IPS-18a (cell line): ENCODE data around the gene NFE2L3.
"Not testable (repeated sequence)": the region's sequence is repeated elsewhere in the genome, so short reads cannot be mapped to it uniquely, and the experiment has no call there.

Experiments
- H3K27ac ChIP-seq: one replicate; pipeline ENCODE4 v1.5.1; 2013; ENCODE audit warnings: low read length
- H3K27me3 ChIP-seq: one replicate; pipeline ENCODE4 v1.6.1; 2013; ENCODE audit warnings: mild to moderate bottlenecking, low read length; ENCODE audit not compliant: control insufficient read depth, insufficient read depth
- H3K36me3 ChIP-seq: one replicate; pipeline ENCODE4 v1.6.1; 2013; ENCODE audit warnings: low read depth, low read length; ENCODE audit not compliant: control insufficient read depth
- H3K4me1 ChIP-seq: one replicate; pipeline ENCODE4 v1.6.1; 2013; ENCODE audit warnings: low read depth, low read length; ENCODE audit not compliant: control insufficient read depth
- H3K4me3 ChIP-seq: one replicate; pipeline ENCODE4 v1.5.1; 2013; ENCODE audit warnings: low read length
- H3K9ac ChIP-seq: one replicate; pipeline ENCODE4 v1.6.1; 2013; ENCODE audit warnings: mild to moderate bottlenecking, low read length, moderate library complexity
- H3K9me3 ChIP-seq: one replicate; pipeline ENCODE4 v1.6.1; 2013; ENCODE audit warnings: low read depth, low read length; ENCODE audit not compliant: control insufficient read depth

The NFE2L3 gene

GRCh38 chr7:26172048-26172447 lies 20.1 kb downstream of the NFE2L3 start:
- Histone ChIP-seq H3K9ac (no peak overlapping the region), H3K27me3 (no peaks in the 10 kb centered on the region), H3K4me1 (no peaks in the 10 kb centered on the region), H3K9me3 (no peaks in the 10 kb centered on the region), H3K27ac (no peak overlapping the region), H3K4me3 (no peak overlapping the region), H3K36me3 (peaks cover 10% of the 10 kb centered on the region)

GRCh38 chr7:26175903-26176302 lies 23.9 kb downstream of the NFE2L3 start:
- H3K27me3 ChIP-seq, H3K9ac ChIP-seq, H3K4me1 ChIP-seq, H3K4me3 ChIP-seq, H3K27ac ChIP-seq, H3K9me3 ChIP-seq: not testable (repeated sequence)
- peaks cover 17% of the 10 kb centered on the region for H3K36me3 ChIP-seq

- not testable (repeated sequence) for H3K27ac ChIP-seq, H3K27me3 ChIP-seq, H3K9me3 ChIP-seq, H3K4me1 ChIP-seq, H3K4me3 ChIP-seq, H3K9ac ChIP-seq
- H3K36me3 ChIP-seq, result peaks cover 16% of the 10 kb centered on the region
Measured at GRCh38 chr7:26176696-26177095, 24.7 kb downstream of the NFE2L3 start.

GRCh38 chr7:26177269-26177668 lies 25.3 kb downstream of the NFE2L3 start:
- H3K4me3 ChIP-seq, H3K27me3 ChIP-seq, H3K27ac ChIP-seq, H3K9ac ChIP-seq, H3K9me3 ChIP-seq, H3K4me1 ChIP-seq: not testable (repeated sequence)
- H3K36me3 ChIP-seq, result peaks cover 15% of the 10 kb centered on the region

- no peak overlapping the region for H3K9ac ChIP-seq
- H3K9me3 ChIP-seq, result no peaks in the 10 kb centered on the region
- no peaks in the 10 kb centered on the region for H3K4me1 ChIP-seq
- no peaks in the 10 kb centered on the region for H3K27me3 ChIP-seq
- no peak overlapping the region for H3K4me3 ChIP-seq
- peaks cover 12% of the 10 kb centered on the region for H3K36me3 ChIP-seq
- no peak overlapping the region for H3K27ac ChIP-seq
Measured at GRCh38 chr7:26178272-26178960, 26.4 kb downstream of the NFE2L3 start.

- no peaks in the 10 kb centered on the region for H3K9me3 ChIP-seq
- H3K4me3 ChIP-seq, result no peak overlapping the region
- peaks cover 17% of the 10 kb centered on the region for H3K36me3 ChIP-seq
Measured at GRCh38 chr7:26179422-26179821, 27.4 kb downstream of the NFE2L3 start.

GRCh38 chr7:26179826-26180497 lies 28.0 kb downstream of the NFE2L3 start:
- H3K4me3 ChIP-seq, result no peak overlapping the region
- no peak overlapping the region for H3K9ac ChIP-seq
- H3K27me3 ChIP-seq, result no peaks in the 10 kb centered on the region
- no peaks in the 10 kb centered on the region for H3K4me1 ChIP-seq
- H3K27ac ChIP-seq, result no peak overlapping the region
- no peaks in the 10 kb centered on the region for H3K9me3 ChIP-seq
- peaks cover 18% of the 10 kb centered on the region for H3K36me3 ChIP-seq

More at GRCh38 chr7:26179422-26179821, 27.4 kb downstream of the NFE2L3 start:
- Histone ChIP-seq H3K27ac (no peak overlapping the region), H3K9ac (no peak overlapping the region), H3K4me1 (no peaks in the 10 kb centered on the region), H3K27me3 (no peaks in the 10 kb centered on the region)

GRCh38 chr7:26180792-26181198 lies 28.8 kb downstream of the NFE2L3 start:
- Histone ChIP-seq H3K27ac (no peak overlapping the region), H3K4me1 (no peaks in the 10 kb centered on the region), H3K9me3 (no peaks in the 10 kb centered on the region), H3K4me3 (no peak overlapping the region), H3K27me3 (no peaks in the 10 kb centered on the region), H3K36me3 (peaks cover 21% of the 10 kb centered on the region), H3K9ac (no peak overlapping the region)

- no peaks in the 10 kb centered on the region for H3K4me1 ChIP-seq
- no peaks in the 10 kb centered on the region for H3K9me3 ChIP-seq
- H3K9ac ChIP-seq, result no peak overlapping the region
- H3K4me3 ChIP-seq, result no peak overlapping the region
- no peaks in the 10 kb centered on the region for H3K27me3 ChIP-seq
- H3K27ac ChIP-seq, result no peak overlapping the region
- H3K36me3 ChIP-seq, result peaks cover 21% of the 10 kb centered on the region
Measured at GRCh38 chr7:26181474-26182227, 29.7 kb downstream of the NFE2L3 start.

GRCh38 chr7:26182283-26182682 lies 30.3 kb downstream of the NFE2L3 start:
- Histone ChIP-seq H3K36me3 (peaks cover 21% of the 10 kb centered on the region), H3K9ac (no peak overlapping the region), H3K27ac (no peak overlapping the region), H3K27me3 (no peaks in the 10 kb centered on the region), H3K9me3 (no peaks in the 10 kb centered on the region), H3K4me1 (no peaks in the 10 kb centered on the region), H3K4me3 (no peak overlapping the region)

GRCh38 chr7:26182706-26183105 lies 30.7 kb downstream of the NFE2L3 start:
- H3K27ac ChIP-seq, result no peak overlapping the region
- H3K36me3 ChIP-seq, result peaks cover 19% of the 10 kb centered on the region
- no peaks in the 10 kb centered on the region for H3K4me1 ChIP-seq
- H3K27me3 ChIP-seq, result no peaks in the 10 kb centered on the region
- no peak overlapping the region for H3K9ac ChIP-seq
- H3K4me3 ChIP-seq, result no peak overlapping the region
- no peaks in the 10 kb centered on the region for H3K9me3 ChIP-seq
